ENCODE measurements around the gene ADARB1.

The ADARB1 gene

DNA sequence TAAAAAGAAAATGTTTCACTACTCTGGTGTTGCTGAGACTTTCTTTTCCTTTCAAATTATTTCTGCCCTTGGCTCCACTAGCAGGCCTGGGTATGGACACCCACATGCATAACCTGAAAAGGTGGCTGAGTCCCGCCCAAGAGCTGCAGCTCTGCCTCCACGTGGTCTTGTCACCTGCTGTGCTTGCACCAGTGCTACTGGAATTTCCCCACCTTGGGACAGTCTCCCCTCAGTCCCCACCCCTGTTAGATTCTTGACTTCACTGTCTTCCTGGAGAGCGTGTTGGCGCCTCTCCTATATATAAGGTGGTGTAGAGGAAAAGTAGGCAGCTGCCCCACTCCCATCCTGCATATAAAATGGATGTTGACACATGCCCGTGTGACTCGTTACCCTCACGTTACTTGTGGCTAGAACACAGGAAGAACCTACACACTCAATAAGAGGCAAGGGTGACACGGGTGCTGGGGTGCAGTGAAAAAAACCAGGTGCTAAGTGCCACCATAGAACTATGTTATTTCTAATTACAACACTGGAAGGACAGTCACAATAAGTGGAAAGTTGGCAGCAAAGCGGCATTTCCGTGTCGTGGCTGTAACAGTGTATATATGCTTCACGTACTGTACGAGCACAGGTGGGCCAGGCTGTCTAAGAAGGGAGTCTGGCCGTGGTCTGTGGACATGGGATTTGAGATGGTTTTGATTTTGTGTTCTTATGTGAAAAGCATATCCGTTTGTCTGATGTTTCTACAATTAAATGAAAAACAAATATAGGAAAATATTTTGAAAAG is 152.4 kb downstream of the ADARB1 start:
- H3K4me3 ChIP-seq (ENCODE audit: low read length), result no peak overlapping the region
- peaks cover 7% of the 10 kb centered on the region for H3K36me3 ChIP-seq (ENCODE audit: control insufficient read depth, insufficient read depth, low read length)
- H3K27ac ChIP-seq (ENCODE audit: low read depth, low read length), result no peak overlapping the region
- H3K27me3 ChIP-seq (ENCODE audit: control insufficient read depth, insufficient read depth, low read length), result no peaks in the 10 kb centered on the region
- H3K4me1 ChIP-seq (ENCODE audit: control insufficient read depth, insufficient read depth, low read length), result peaks cover 11% of the 10 kb centered on the region
- H3K9ac ChIP-seq (ENCODE audit: low read length), result no peak overlapping the region

DNA sequence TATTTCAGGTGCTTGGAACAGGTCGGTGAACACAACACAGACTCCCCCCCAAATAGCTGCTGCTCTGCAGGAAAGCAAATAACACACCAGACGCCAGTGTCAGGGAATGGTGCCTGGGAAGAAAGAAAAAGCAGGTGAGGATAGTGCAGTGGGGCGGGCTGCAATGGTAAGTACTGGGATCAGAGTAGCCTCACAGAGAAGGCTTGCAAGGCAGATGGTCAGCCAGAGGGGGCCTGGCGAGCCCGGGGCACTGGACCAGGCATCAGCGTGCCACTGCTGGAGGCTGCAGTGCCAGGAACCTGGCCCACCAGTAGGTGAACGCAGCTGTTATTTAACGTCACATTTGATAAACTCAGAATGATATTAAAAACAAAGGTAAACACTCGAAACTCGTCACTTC is 153.4 kb downstream of the ADARB1 start:
- H3K27me3 ChIP-seq (ENCODE audit: control insufficient read depth, insufficient read depth, low read length), result no peaks in the 10 kb centered on the region

DNA sequence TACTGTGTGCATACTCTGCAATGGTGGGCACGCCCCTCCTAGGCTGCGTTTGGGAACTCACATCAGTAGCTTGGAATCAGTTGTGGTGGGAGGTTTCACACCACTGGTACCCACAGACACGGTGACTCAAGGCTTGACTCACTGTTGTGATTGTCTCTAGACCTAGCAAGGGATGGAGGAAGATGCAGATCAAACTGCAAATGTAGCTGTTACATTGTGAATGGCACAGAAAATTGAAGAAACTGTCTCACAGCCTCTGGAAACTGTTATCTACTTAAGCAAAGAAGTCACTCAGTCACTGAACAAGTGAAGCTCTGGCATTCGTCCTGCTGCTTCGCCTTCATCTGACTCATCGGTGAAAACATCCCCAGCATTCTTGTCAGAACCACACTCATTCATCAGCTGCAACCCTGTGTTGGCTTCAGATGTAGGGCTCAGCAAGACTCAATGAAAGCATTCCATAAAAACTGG is 153.8 kb downstream of the ADARB1 start:
- H3K4me3 ChIP-seq (ENCODE audit: low read length), result no peak overlapping the region
- no peak overlapping the region for H3K9ac ChIP-seq (ENCODE audit: low read length)
- H3K27me3 ChIP-seq (ENCODE audit: control insufficient read depth, insufficient read depth, low read length), result no peaks in the 10 kb centered on the region
- no peak overlapping the region for H3K27ac ChIP-seq (ENCODE audit: low read depth, low read length)
- peaks cover 5% of the 10 kb centered on the region for H3K36me3 ChIP-seq (ENCODE audit: control insufficient read depth, insufficient read depth, low read length)
- peaks cover 11% of the 10 kb centered on the region for H3K4me1 ChIP-seq (ENCODE audit: control insufficient read depth, insufficient read depth, low read length)

More for the DNA sequence above, 153.4 kb downstream of the ADARB1 start:
- H3K27ac ChIP-seq (ENCODE audit: low read depth, low read length), result no peak overlapping the region
- peaks cover 11% of the 10 kb centered on the region for H3K4me1 ChIP-seq (ENCODE audit: control insufficient read depth, insufficient read depth, low read length)
- peaks cover 5% of the 10 kb centered on the region for H3K36me3 ChIP-seq (ENCODE audit: control insufficient read depth, insufficient read depth, low read length)
- H3K9ac ChIP-seq (ENCODE audit: low read length), result no peak overlapping the region
- H3K4me3 ChIP-seq (ENCODE audit: low read length), result no peak overlapping the region

DNA sequence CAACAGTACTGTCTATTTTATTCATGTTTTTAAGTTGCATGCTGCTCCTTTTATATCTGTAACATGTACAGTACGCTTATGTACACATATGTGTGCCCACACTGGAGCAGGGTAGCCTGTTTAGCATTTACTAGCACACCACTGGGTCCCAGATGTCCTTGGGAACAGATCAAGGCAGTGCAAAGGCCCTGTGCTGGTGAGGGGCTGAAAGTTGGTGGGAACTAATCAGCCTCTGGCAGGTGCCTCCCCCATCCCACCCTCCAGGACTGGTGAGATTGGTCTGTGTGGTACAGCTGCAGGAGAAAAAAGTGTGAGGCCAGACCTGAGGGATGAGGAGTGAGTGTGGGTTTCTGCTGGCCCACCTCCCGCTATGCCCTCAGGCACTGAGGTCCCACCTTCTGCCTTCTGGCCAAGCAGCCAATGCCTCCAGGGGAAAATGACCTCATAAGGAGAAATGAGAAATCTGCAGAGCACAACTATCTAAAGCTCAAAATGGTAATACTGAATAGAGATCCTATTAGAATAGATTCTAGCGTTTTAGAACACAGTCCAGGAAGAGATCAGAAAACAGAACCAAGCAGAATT is 154.4 kb downstream of the ADARB1 start:
- peaks cover 11% of the 10 kb centered on the region for H3K4me1 ChIP-seq (ENCODE audit: control insufficient read depth, insufficient read depth, low read length)
- no peaks in the 10 kb centered on the region for H3K27me3 ChIP-seq (ENCODE audit: control insufficient read depth, insufficient read depth, low read length)
- H3K27ac ChIP-seq (ENCODE audit: low read depth, low read length), result no peak overlapping the region
- H3K9ac ChIP-seq (ENCODE audit: low read length), result no peak overlapping the region
- no peak overlapping the region for H3K4me3 ChIP-seq (ENCODE audit: low read length)
- peaks cover under 1% of the 10 kb centered on the region for H3K36me3 ChIP-seq (ENCODE audit: control insufficient read depth, insufficient read depth, low read length)

DNA sequence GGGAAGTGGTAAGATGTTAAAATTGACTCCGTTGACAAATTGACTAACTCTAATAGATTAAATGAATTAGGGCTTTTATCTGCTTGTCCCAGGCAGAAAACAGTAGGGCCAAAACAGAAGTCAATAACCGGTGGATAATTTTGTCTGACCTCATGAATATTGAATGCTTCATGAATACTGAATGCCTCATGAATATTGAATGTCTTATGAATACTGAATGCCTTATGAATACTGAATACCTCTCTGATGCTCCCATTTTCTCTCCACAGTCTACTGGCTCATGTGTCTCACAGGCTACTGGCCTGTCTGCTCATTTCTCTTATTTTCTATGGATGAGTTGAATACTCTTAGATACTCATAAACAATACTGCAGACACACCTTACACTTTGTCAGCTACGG is 157.3 kb downstream of the ADARB1 start:
- H3K4me1 ChIP-seq (ENCODE audit: control insufficient read depth, insufficient read depth, low read length), result peaks cover 11% of the 10 kb centered on the region

DNA sequence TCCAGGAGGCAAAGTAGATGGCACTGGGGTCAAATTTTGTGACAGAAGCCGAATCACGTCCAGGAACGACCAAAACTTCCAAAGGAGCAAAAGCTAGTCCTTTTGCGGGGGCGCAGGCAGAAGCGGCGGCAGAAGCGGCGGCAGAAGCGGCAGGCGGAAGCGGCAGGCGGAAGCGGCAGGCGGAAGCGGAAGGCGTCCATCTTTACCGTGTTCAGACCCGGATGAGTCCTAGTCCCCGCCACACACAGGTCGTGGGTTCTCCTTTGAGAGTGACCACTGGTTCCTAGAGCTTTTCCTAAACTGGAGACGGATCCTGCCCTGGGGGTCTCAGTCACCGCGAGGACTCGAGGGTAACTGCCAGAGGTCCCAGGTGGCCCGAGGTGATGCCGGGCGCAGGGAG is 159.7 kb downstream of the ADARB1 start:
- Histone ChIP-seq H3K27ac (ENCODE audit: low read depth, low read length) (no peak overlapping the region), H3K4me3 (ENCODE audit: low read length) (no peak overlapping the region), H3K4me1 (ENCODE audit: control insufficient read depth, insufficient read depth, low read length) (no peaks in the 10 kb centered on the region), H3K27me3 (ENCODE audit: control insufficient read depth, insufficient read depth, low read length) (no peaks in the 10 kb centered on the region), H3K9ac (ENCODE audit: low read length) (no peak overlapping the region), H3K36me3 (ENCODE audit: control insufficient read depth, insufficient read depth, low read length) (no peaks in the 10 kb centered on the region)

More for the DNA sequence above, 157.3 kb downstream of the ADARB1 start:
- Histone ChIP-seq H3K36me3 (ENCODE audit: control insufficient read depth, insufficient read depth, low read length) (no peaks in the 10 kb centered on the region), H3K4me3 (ENCODE audit: low read length) (no peak overlapping the region), H3K27ac (ENCODE audit: low read depth, low read length) (no peak overlapping the region), H3K9ac (ENCODE audit: low read length) (no peak overlapping the region), H3K27me3 (ENCODE audit: control insufficient read depth, insufficient read depth, low read length) (no peaks in the 10 kb centered on the region)

DNA sequence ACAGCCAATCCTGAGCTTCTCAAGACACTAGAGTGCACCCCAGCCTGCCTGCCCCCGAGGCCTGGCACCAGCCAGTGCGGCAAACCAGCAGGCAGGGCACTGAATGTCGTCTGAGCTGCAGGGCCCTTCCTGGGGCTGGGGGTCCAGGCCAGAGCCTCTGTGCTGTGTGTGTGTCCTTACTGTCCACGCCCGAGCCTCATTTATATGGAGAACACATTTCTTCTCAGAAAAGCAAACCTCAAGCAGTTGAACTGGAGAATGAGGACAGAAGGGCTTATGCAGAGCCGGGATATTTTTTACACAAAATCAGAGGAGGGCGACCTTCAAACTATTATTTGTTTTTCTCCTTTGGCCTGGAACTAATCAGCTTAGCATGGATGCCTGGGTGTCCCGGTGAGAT is 160.6 kb downstream of the ADARB1 start:
- Histone ChIP-seq H3K4me1 (ENCODE audit: control insufficient read depth, insufficient read depth, low read length) (no peaks in the 10 kb centered on the region), H3K36me3 (ENCODE audit: control insufficient read depth, insufficient read depth, low read length) (no peaks in the 10 kb centered on the region), H3K4me3 (ENCODE audit: low read length) (no peak overlapping the region), H3K27ac (ENCODE audit: low read depth, low read length) (no peak overlapping the region), H3K9ac (ENCODE audit: low read length) (no peak overlapping the region), H3K27me3 (ENCODE audit: control insufficient read depth, insufficient read depth, low read length) (no peaks in the 10 kb centered on the region)

DNA sequence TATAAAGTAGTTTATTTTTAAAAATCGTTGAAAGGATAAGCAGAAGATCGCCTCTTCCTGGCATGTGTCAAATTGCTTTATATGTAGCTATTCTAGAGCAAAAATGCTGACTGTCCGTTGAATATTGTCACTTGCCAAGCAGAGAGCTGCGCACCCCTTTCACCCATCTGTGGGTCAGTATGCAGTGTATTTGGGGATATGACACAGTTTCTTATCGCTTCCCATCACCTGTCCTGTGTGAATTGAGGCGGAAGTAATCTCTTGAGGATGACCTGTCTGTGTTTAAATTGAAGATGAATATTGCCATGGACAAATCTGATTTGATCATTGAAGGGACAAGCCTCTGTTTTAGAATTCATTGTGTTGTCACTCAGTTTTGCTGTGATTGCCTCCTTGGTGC is 161.1 kb downstream of the ADARB1 start:
- Histone ChIP-seq H3K27me3 (ENCODE audit: control insufficient read depth, insufficient read depth, low read length) (no peaks in the 10 kb centered on the region), H3K4me3 (ENCODE audit: low read length) (no peak overlapping the region), H3K36me3 (ENCODE audit: control insufficient read depth, insufficient read depth, low read length) (no peaks in the 10 kb centered on the region), H3K9ac (ENCODE audit: low read length) (no peak overlapping the region), H3K27ac (ENCODE audit: low read depth, low read length) (no peak overlapping the region), H3K4me1 (ENCODE audit: control insufficient read depth, insufficient read depth, low read length) (no peaks in the 10 kb centered on the region)

DNA sequence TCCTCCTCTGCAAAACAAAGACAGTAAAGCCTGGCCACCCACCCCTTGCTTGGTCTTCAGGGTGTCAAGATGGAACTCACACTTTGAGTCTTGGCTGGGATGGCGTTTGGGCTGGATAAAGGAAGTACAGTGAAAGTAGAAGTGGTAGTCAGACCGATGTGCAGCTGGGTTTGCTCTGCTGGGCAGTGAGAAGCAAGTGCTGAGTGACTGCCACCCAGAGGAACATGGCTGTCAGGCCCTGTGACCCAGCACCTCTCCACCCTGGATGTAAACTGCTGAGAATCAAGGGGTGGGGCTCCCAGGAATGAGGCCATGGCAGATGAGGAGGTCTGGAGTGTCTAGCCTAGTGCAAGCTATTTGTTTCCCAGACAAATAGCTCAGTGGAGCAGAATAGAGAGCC is 162.1 kb downstream of the ADARB1 start:
- Histone ChIP-seq H3K36me3 (ENCODE audit: control insufficient read depth, insufficient read depth, low read length) (no peaks in the 10 kb centered on the region), H3K4me1 (ENCODE audit: control insufficient read depth, insufficient read depth, low read length) (no peaks in the 10 kb centered on the region), H3K9ac (ENCODE audit: low read length) (no peak overlapping the region), H3K4me3 (ENCODE audit: low read length) (no peak overlapping the region), H3K27ac (ENCODE audit: low read depth, low read length) (no peak overlapping the region), H3K27me3 (ENCODE audit: control insufficient read depth, insufficient read depth, low read length) (no peaks in the 10 kb centered on the region)

DNA sequence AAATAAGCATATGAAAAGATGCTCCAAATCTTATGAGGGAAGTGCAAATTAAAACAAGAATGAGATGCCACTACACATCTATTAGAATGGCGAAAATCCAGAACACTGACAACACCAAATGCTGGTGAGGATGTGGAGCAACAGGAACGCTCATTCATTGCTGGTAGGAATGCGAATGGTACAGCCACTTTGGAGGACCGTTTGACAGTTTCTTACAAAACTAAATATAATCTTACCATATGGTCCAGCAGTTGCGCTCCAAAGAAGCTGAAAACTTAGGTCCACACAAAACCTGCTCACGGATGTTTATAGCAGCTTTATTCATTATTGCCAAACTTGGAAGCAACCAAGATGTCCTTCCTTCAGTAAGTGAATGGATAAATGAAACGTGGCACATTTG is 163.0 kb downstream of the ADARB1 start:
- Histone ChIP-seq H3K36me3 (ENCODE audit: control insufficient read depth, insufficient read depth, low read length) (no peaks in the 10 kb centered on the region), H3K4me3 (ENCODE audit: low read length) (no peak overlapping the region), H3K9ac (ENCODE audit: low read length) (no peak overlapping the region), H3K27ac (ENCODE audit: low read depth, low read length) (no peak overlapping the region), H3K4me1 (ENCODE audit: control insufficient read depth, insufficient read depth, low read length) (no peaks in the 10 kb centered on the region), H3K27me3 (ENCODE audit: control insufficient read depth, insufficient read depth, low read length) (no peaks in the 10 kb centered on the region)

DNA sequence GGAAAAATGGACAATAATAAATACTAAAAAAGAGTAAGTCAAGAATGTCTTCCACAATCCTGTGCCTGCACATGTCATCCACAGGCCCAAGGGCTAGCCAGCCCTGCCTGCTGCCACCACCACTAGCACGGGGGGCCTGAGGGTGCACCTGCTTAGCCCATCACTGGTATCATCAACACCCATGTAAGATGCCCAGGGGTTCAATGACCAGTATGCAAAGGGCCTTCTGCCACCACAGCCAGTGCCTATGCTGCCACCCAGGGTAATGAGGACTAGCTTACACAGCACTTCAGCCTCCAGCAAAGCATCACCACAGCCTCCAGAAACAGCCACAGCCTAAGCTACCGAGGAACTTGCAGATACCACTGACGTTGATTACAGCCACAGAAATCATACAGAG is 167.0 kb downstream of the ADARB1 start:
- H3K36me3 ChIP-seq (ENCODE audit: control insufficient read depth, insufficient read depth, low read length), result no peaks in the 10 kb centered on the region
- H3K4me3 ChIP-seq (ENCODE audit: low read length), result no peak overlapping the region
- no peaks in the 10 kb centered on the region for H3K27me3 ChIP-seq (ENCODE audit: control insufficient read depth, insufficient read depth, low read length)
- no peak overlapping the region for H3K27ac ChIP-seq (ENCODE audit: low read depth, low read length)
- no peaks in the 10 kb centered on the region for H3K4me1 ChIP-seq (ENCODE audit: control insufficient read depth, insufficient read depth, low read length)
- no peak overlapping the region for H3K9ac ChIP-seq (ENCODE audit: low read length)

DNA sequence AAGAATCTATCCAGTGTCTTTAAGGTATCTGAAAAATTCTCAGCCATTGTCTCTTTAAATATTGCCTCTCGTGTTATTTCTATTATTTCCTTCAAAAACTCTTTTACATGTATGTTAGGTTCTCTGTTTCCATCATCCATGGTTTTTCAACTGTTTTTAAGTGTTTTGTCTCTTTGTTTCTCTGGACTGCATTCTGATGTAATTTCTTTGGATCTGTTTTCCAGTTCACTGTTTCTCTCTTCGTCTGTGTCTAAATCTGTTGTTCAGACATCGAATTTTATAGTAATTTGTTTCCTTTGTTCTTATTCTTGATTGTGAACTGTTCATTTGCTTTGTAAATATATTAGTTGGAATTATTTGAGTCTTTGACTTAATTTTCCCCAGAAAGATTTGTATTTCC is 169.2 kb downstream of the ADARB1 start:
- Histone ChIP-seq H3K36me3 (ENCODE audit: control insufficient read depth, insufficient read depth, low read length) (no peaks in the 10 kb centered on the region), H3K9ac (ENCODE audit: low read length) (no peak overlapping the region), H3K4me1 (ENCODE audit: control insufficient read depth, insufficient read depth, low read length) (peaks cover 4% of the 10 kb centered on the region), H3K27ac (ENCODE audit: low read depth, low read length) (no peak overlapping the region), H3K27me3 (ENCODE audit: control insufficient read depth, insufficient read depth, low read length) (no peaks in the 10 kb centered on the region), H3K4me3 (ENCODE audit: low read length) (no peak overlapping the region)

DNA sequence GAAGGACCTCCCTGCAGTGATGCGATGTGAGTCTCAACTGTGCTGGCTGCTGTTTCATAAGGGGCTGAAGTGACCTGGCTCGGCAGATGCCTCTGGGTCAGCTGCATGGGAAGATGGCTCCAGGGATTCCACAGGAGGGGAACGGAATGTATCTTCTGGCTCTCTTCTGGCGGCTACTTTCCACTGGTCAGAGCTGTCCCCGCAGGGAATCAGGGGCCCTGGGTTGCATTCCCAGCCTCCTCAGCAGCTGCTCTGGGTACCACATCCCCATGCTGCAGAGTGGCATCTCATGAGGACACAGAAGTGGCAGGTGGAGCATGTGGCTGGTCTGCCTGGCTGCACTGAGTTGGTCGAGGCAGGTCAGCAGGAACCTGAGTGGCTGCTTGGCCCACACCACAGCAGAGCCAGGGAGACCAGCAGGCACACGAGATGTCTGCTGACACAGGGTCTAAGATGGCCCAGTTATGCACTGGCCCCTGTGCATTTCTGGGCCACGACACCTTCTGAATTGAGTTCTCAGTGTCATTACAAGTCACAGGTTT is 170.5 kb downstream of the ADARB1 start:
- no peak overlapping the region for H3K9ac ChIP-seq (ENCODE audit: low read length)
- no peaks in the 10 kb centered on the region for H3K27me3 ChIP-seq (ENCODE audit: control insufficient read depth, insufficient read depth, low read length)
- H3K36me3 ChIP-seq (ENCODE audit: control insufficient read depth, insufficient read depth, low read length), result no peaks in the 10 kb centered on the region
- no peak overlapping the region for H3K27ac ChIP-seq (ENCODE audit: low read depth, low read length)
- peaks cover 10% of the 10 kb centered on the region for H3K4me1 ChIP-seq (ENCODE audit: control insufficient read depth, insufficient read depth, low read length)
- no peak overlapping the region for H3K4me3 ChIP-seq (ENCODE audit: low read length)
